Cardiac muscle cell (in vitro differentiated cells and primary cell): ENCODE measurements around the gene IRX2. TPM values are rescaled to one million over a fixed set of nuclear protein-coding genes. Genes with fewer than 3 reads are reported as not detected.
A peak's percentile ranks its signal among the peaks of the same experiment; 100 is the strongest.

Experiments
- DNase-seq, 2 donors: peaks; one replicate each; pipeline versions ENCODE4 v3.0.0 to v3.0.0-alpha.2; 2010 to 2017; ENCODE audit warnings: low read depth in 1 of 2, low spot score in 1 of 2
- H3K27ac ChIP-seq: fragments of 200-600 bp; sonication (generic); 2 replicates; pipeline ENCODE4 v1.5.1; 2016
- H3K27me3 ChIP-seq: fragments of 200-600 bp; sonication (generic); 2 replicates; pipeline ENCODE4 v1.6.0; 2016; ENCODE audit warnings: control low read depth
- H3K36me3 ChIP-seq: fragments of 200-600 bp; sonication (generic); 2 replicates; pipeline ENCODE4 v1.5.1; 2016; ENCODE audit warnings: control low read depth
- H3K4me1 ChIP-seq: fragments of 200-600 bp; sonication (generic); 2 replicates; pipeline ENCODE4 v1.8.1; 2017; ENCODE audit warnings: low read depth, mild to moderate bottlenecking, mixed run types
- H3K4me3 ChIP-seq: fragments of 200-600 bp; sonication (generic); 2 replicates; pipeline ENCODE4 v1.5.1; 2016; ENCODE audit warnings: mild to moderate bottlenecking
- H3K9me3 ChIP-seq: fragments of 200-600 bp; sonication (generic); 2 replicates; pipeline ENCODE4 v1.5.1; 2017; ENCODE audit warnings: low read depth, mild to moderate bottlenecking, control low read depth
- CTCF ChIP-seq: IDR thresholded peaks from 2 replicates; pipeline ENCODE4 v1.5.1; 2012; ENCODE audit warnings: low read depth, mild to moderate bottlenecking, low read length
- polyA plus RNA-seq: library from polyadenylated mRNA; unstranded; fragments of >200 nt; fragmentation: Nextera tagmentation; extraction: Ambion mirVana; gene quantifications from 2 replicates; pipeline ENCODE4 v1.2.1, GENCODE V29; 2016
- total RNA-seq: library from RNA; depleted of rRNA; stranded (reverse); fragments of >200 nt; gene quantifications from 2 replicates; pipeline ENCODE4 v1.2.3, GENCODE V29; 2016

IRX2 gene
- total and polyA plus RNA-seq, 2 experiments from 2014 or later: 55.2 to 122 TPM

GRCh38 chr5:2750758-2751464, 566 bp downstream of the IRX2 start:
- Histone ChIP-seq H3K4me1 (peaks cover 32% of the 10 kb centered on the region), H3K27ac (peak overlapping the region; percentile 94), H3K4me3 (peak overlapping the region; percentile 97), H3K36me3 (peaks cover 28% of the 10 kb centered on the region), H3K27me3 (peaks cover 22% of the 10 kb centered on the region), H3K9me3 (no peaks in the 10 kb centered on the region)
- peak; percentile 12 to 69 for DNase-seq
- no peak for TF ChIP-seq CTCF

GRCh38 chr5:2750026-2750757, 1.3 kb downstream of the IRX2 start:
- peak overlapping the region; percentile 97 for H3K4me3 ChIP-seq
- H3K36me3 ChIP-seq: peaks cover 33% of the 10 kb centered on the region
- H3K27me3 ChIP-seq: peaks cover 26% of the 10 kb centered on the region
- peak in 1 of 2 donors; percentile 68 for DNase-seq
- H3K9me3 ChIP-seq: no peaks in the 10 kb centered on the region
- H3K4me1 ChIP-seq: peaks cover 34% of the 10 kb centered on the region
- TF ChIP-seq CTCF: no peak
- peak overlapping the region; percentile 94 for H3K27ac ChIP-seq

- peak overlapping the region; percentile 94 for H3K27ac ChIP-seq
- H3K4me3 ChIP-seq: peak overlapping the region; percentile 97
- H3K36me3 ChIP-seq: peaks cover 33% of the 10 kb centered on the region
- H3K9me3 ChIP-seq: no peaks in the 10 kb centered on the region
- peaks cover 39% of the 10 kb centered on the region for H3K4me1 ChIP-seq
- TF ChIP-seq CTCF: no peak
- peaks cover 28% of the 10 kb centered on the region for H3K27me3 ChIP-seq
- no peak for DNase-seq
Observed at GRCh38 chr5:2749514-2750025, 1.9 kb downstream of the IRX2 start.

GRCh38 chr5:2748861-2749513, 2.5 kb downstream of the IRX2 start:
- H3K27me3 ChIP-seq: peaks cover 34% of the 10 kb centered on the region
- TF ChIP-seq CTCF: no peak

GRCh38 chr5:2748179-2748860, 3.2 kb downstream of the IRX2 start:
- Histone ChIP-seq H3K27me3 (peaks cover 40% of the 10 kb centered on the region), H3K36me3 (peaks cover 33% of the 10 kb centered on the region), H3K4me3 (peak overlapping the region; percentile 14), H3K4me1 (peaks cover 39% of the 10 kb centered on the region), H3K9me3 (no peaks in the 10 kb centered on the region), H3K27ac (no peak overlapping the region)
- DNase-seq: no peak
- no peak for TF ChIP-seq CTCF

More at GRCh38 chr5:2748861-2749513, 2.5 kb downstream of the IRX2 start:
- Histone ChIP-seq H3K4me1 (peaks cover 39% of the 10 kb centered on the region), H3K27ac (no peak overlapping the region), H3K4me3 (peak overlapping the region; percentile 97), H3K9me3 (no peaks in the 10 kb centered on the region), H3K36me3 (peaks cover 33% of the 10 kb centered on the region)
- DNase-seq: no peak
